ENCODE measurements around the gene SUPT4H1.

The SUPT4H1 gene

GRCh38 chr17:58302919-58303585 is 48.9 kb downstream of the SUPT4H1 start:
- no peak for DNase-seq

GRCh38 chr17:58302171-58302918 is 49.7 kb downstream of the SUPT4H1 start:
- DNase-seq = no peak

- DNase-seq = no peak
These were observed 50.4 kb downstream of the SUPT4H1 start for GRCh38 chr17:58301504-58302150.

DNA sequence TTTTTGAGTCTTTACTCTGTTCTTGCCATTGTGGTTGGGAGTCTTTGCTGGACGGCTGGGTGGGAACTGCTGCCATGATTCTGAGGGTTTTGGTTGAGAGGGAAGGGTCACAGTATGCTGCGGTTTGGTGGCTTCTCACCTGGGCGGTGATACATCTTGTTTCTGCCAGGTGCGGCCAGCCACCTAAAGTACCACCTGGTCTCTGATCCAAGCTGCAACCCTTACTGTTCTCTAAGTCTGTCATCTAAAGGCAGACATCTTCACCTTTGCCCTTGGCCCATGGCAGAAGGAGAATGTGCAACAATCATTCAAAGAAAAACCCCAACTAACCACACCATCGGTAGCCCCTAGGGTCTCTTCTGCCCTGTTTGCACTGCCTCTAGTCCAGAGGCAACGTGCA is 51.7 kb downstream of the SUPT4H1 start:
- DNase-seq = no peak

All from NCI-H187 (cell line).